GM12878 (cell line): Measurements from ENCODE around the gene FZD8.

Experiments used
- BCLAF1 ChIP-seq: fragments of 450-650 bp; IDR thresholded peaks from 2 replicates; pipeline ENCODE4 v1.6.1; 2017; ENCODE audit warnings: antibody characterized with exemption, mild to moderate bottlenecking, moderate library complexity
- CTCF ChIP-seq, 3 experiments: IDR thresholded peaks in 2 of 3; conservative IDR thresholded peaks in 1 of 3; 2 replicates each; pipeline ENCODE4 v1.5.1; 2011; ENCODE audit warnings: low read depth in 3 of 3, low read length in 3 of 3, mild to moderate bottlenecking in 3 of 3, control low read depth in 2 of 3, moderate library complexity in 2 of 3, inconsistent platforms in 1 of 3, mixed read lengths in 1 of 3; ENCODE audit not compliant: control insufficient read depth in 2 of 3, insufficient read depth in 1 of 3; ENCODE audit errors: extremely low read depth in 1 of 3
- MAX ChIP-seq: IDR thresholded peaks from 2 replicates; pipeline ENCODE4 v1.6.1; 2012; ENCODE audit warnings: low read depth, low read length, improper control_type of control experiment
- PBX3 ChIP-seq: IDR thresholded peaks from 2 replicates; pipeline ENCODE4 v1.6.1; 2011; ENCODE audit warnings: mild to moderate bottlenecking, low read depth, low read length, moderate library complexity; ENCODE audit not compliant: insufficient replicate concordance
- REST ChIP-seq: IDR thresholded peaks from 2 replicates; pipeline ENCODE4 v1.6.1; 2012; ENCODE audit warnings: mild to moderate bottlenecking, low read depth, low read length
- SPI1 ChIP-seq: IDR thresholded peaks from 2 replicates; pipeline ENCODE4 v1.6.1; 2011; ENCODE audit warnings: low read depth, mild to moderate bottlenecking, low read length, moderate library complexity, borderline replicate concordance; ENCODE audit not compliant: insufficient read depth
- SREBF2 ChIP-seq: IDR thresholded peaks from 2 replicates; pipeline ENCODE4 v1.6.1; 2012; ENCODE audit warnings: mild to moderate bottlenecking, low read length

GRCh38 chr10:35612385-35613106 is 29.6 kb downstream of the FZD8 start:
- TF ChIP-seq BCLAF1 (no peak), CTCF (IDR thresholded peaks at IDR 0.05 in 2 of 3, conservative IDR thresholded peaks at IDR 0.05 in 1 of 3; ENCODE audit: control insufficient read depth in 2 of 3, extremely low read depth in 1 of 3, insufficient read depth in 1 of 3, low read depth in 3 of 3, low read length in 3 of 3) (no peak), MAX (no peak), PBX3 (no peak), SREBF2 (no peak), REST (no peak), SPI1 (no peak)
